SU-DHL-6 (cell line): ENCODE measurements around the gene GAREM2.

ENCODE experiments used
- CTCF ChIP-seq: fragments of 200-600 bp; sonication (generic); IDR thresholded peaks from one replicate; pipeline ENCODE4 v1.5.1; 2017; ENCODE audit warnings: antibody characterized with exemption, mild to moderate bottlenecking, low read length, moderate library complexity; ENCODE audit not compliant: insufficient read depth, poor library complexity, severe bottlenecking
- EZH2phosphoT487 ChIP-seq: fragments of 200-600 bp; sonication (generic), shearing (Covaris generic); conservative IDR thresholded peaks from 2 replicates; pipeline ENCODE4 v1.6.1; 2018; ENCODE audit warnings: mild to moderate bottlenecking, antibody characterized with exemption, low read length, moderate library complexity, mixed read lengths

GRCh38 chr2:26185954-26186770 lies 13.3 kb downstream of the GAREM2 start:
- no peak for TF ChIP-seq CTCF
- TF ChIP-seq EZH2phosphoT487 = no peak
